T-helper 2 cell treated with Interferon-gamma antibody and Interleukin-4, amounts not matched to agents 5 μg/mL and 100 μg/mL, for 36 hours (primary cell): ENCODE data around the gene KYAT1.
A peak's percentile ranks its signal among the peaks of the same experiment; 100 is the strongest.

Source experiments
- DNase-seq: peaks from one replicate; pipeline ENCODE4 v3.0.0; 2021; ENCODE audit warnings: low spot score
- H3K27ac Mint-ChIP-seq: one replicate; pipeline ENCODE4 v1.8.0; 2021; ENCODE audit warnings: mild to moderate bottlenecking, mixed read lengths
- H3K27me3 Mint-ChIP-seq: one replicate; pipeline ENCODE4 v1.8.0; 2021; ENCODE audit warnings: low read depth, mixed read lengths
- H3K36me3 Mint-ChIP-seq: one replicate; pipeline ENCODE4 v1.8.0; 2021; ENCODE audit warnings: low read depth, mixed read lengths
- H3K4me1 Mint-ChIP-seq: one replicate; pipeline ENCODE4 v1.8.0; 2021; ENCODE audit warnings: low read depth, mixed read lengths
- H3K4me3 Mint-ChIP-seq: one replicate; pipeline ENCODE4 v1.8.0; 2022; ENCODE audit warnings: mild to moderate bottlenecking, moderate library complexity, mixed read lengths
- H3K9me3 Mint-ChIP-seq: one replicate; pipeline ENCODE4 v1.8.0; 2021; ENCODE audit warnings: mixed read lengths

The KYAT1 gene

GRCh38 chr9:128881884-128882676 is at the start of gene KYAT1, which contains the start of gene LRRC8A:
TSS of gene KYAT1 (minus strand) at chr9:128881950. CDS start at chr9:128845405, 36,545 bp downstream.
TSS of gene LRRC8A (plus strand) at chr9:128882133. CDS start at chr9:128907165, 25,032 bp downstream.
- Mint-ChIP-seq H3K27ac (peak within 1 kb of the TSS; percentile 96), H3K27me3 (no peaks in the 10 kb centered on the region)

GRCh38 chr9:128929560-128929959 is 47.8 kb upstream of the KYAT1 start:
- no peaks in the 10 kb centered on the region for H3K36me3 Mint-ChIP-seq

More at GRCh38 chr9:128881884-128882676, at the start of gene KYAT1, which contains the start of gene LRRC8A:
- no peaks in the 10 kb centered on the region for H3K9me3 Mint-ChIP-seq
- peaks cover 38% of the 10 kb centered on the region for H3K4me1 Mint-ChIP-seq
- DNase-seq: peak; percentile 99
- peak within 1 kb of the TSS; percentile 95 for H3K4me3 Mint-ChIP-seq
- H3K36me3 Mint-ChIP-seq: peaks cover 39% of the 10 kb centered on the region

GRCh38 chr9:128928624-128929023 is 46.9 kb upstream of the KYAT1 start:
- Mint-ChIP-seq H3K9me3 (no peaks in the 10 kb centered on the region), H3K4me1 (peaks cover 10% of the 10 kb centered on the region), H3K27ac (no peak overlapping the region), H3K36me3 (no peaks in the 10 kb centered on the region), H3K27me3 (peaks cover 3% of the 10 kb centered on the region), H3K4me3 (no peak overlapping the region)
- no peak for DNase-seq

More at GRCh38 chr9:128929560-128929959, 47.8 kb upstream of the KYAT1 start:
- no peaks in the 10 kb centered on the region for H3K9me3 Mint-ChIP-seq
- H3K4me1 Mint-ChIP-seq: peaks cover 10% of the 10 kb centered on the region
- peaks cover 3% of the 10 kb centered on the region for H3K27me3 Mint-ChIP-seq
- H3K4me3 Mint-ChIP-seq: no peak overlapping the region
- DNase-seq: no peak
- H3K27ac Mint-ChIP-seq: no peak overlapping the region

DNA sequence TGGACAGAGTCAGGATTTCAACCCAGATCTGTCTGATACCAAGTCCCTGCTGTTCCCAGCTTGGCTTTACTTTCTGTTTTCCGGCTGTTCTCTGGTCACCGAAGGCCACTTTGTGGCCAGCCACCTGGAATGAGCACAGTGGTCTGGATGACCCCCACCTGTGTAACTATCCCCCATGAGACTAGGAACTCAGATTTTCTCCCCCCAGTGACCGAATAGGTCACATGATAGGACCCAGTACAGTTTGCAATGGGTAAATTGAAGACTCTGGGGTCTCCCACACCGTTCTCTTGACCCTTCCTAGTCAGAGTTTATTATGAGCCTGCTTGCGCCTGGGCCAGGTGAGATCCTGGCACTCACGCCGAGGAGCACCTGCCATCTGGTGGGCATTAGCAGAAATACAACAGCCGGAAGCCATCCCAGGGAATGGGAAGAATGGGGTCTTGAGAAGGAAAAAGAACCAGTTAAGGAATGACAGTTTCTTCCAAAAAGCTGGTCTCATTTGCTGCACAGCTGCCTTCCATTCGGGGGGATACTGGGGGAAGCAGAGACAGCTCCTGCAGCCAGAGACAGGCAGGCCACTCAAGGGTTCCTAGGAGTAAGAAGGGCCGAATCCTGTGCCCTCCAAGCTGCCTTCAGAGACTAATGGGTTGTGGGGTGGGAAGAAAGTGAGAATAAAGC is 46.1 kb upstream of the KYAT1 start:
- Mint-ChIP-seq H3K36me3 (no peaks in the 10 kb centered on the region), H3K27me3 (peaks cover 3% of the 10 kb centered on the region), H3K4me3 (no peak overlapping the region), H3K27ac (peak overlapping the region; percentile 34), H3K4me1 (peaks cover 10% of the 10 kb centered on the region), H3K9me3 (no peaks in the 10 kb centered on the region)
- DNase-seq: peak; percentile 35

GRCh38 chr9:128923493-128923883 is 41.7 kb upstream of the KYAT1 start:
- Mint-ChIP-seq H3K27ac (no peak overlapping the region), H3K27me3 (peaks cover 3% of the 10 kb centered on the region), H3K4me3 (no peak overlapping the region), H3K9me3 (no peaks in the 10 kb centered on the region), H3K4me1 (peaks cover 10% of the 10 kb centered on the region), H3K36me3 (peaks cover 6% of the 10 kb centered on the region)
- no peak for DNase-seq

DNA sequence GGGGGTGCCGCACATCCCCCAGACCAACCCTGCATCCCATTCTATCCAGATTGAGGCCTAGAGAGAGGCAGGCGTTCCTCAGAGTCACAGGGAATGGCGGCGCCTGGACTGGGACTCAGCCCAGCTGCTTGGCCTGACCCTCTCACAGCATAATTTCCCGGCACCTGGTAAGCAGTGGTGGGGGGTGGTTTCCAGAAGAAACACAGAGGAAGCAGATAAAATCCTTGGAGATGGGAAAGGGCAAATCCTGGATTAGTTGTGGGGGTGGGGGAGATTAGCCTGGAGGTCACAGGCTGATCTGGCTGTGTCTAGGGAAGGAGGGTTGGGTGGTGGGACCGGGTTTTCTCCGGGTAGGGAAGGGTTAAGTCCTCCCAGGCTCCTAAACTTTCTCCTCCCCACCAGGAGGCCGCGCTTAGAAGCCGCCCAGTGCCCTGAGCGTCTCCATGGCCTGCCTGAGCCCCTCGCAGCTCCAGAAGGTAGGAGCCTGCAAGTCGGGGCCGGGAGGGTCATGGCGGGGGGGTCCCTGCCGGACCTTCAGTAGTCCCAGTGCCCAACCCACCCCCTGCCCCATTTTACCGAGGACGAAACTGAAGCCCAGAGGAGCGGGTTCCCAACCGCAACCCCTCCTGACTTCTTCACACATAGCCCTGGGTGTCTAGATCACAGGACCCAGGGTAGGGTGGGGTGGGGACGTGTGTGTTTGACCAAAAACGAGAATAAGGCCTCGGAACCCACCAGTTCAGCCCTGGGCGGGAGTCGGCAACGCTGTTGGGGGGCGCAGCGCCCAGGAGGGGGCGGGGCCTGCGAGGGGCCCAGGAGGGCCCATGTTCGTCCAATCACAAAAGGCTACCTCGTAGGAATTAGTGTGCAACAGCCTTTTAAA is 40.4 kb upstream of the KYAT1 start:
- no peak overlapping the region for H3K27ac Mint-ChIP-seq

DNA sequence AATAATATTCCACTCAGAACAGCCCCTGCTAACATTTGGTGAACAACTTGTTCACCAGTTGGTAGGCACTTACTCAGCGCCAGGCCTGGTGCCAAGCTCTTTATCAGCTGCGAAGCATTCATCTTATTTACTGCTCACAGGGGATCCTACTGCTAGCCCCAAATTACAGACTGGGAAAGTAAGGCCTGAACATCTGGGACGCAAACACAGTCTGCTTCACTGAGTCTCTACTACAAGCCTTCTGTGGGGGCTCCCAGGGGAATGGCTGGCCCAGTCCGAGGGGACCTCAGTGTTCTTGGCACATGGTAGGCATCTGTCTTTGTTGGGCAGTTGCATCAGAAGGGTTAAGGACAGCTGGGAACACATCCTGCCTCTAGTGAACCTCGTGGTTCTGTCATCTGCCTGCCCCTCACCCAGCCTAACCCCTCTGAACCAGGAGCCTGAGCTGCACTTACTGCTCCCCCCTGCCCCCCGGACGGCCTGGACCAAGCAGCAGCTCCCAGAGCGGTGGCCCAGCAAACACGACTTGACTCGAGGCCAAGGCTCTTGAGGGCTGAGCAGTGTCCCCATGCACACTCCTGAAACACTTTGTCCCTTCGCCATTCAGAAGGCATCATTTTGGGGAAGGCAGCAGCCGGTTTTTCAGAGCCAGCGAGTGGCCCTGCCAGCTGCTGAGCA is 38.8 kb upstream of the KYAT1 start, which contains the start of gene PHYHD1:
TSS of gene PHYHD1 (plus strand) at position 602 of the 678 bp plus-strand sequence. CDS start 1,342 bp downstream, outside the sequence.
- Mint-ChIP-seq H3K4me1 (no peaks in the 10 kb centered on the region), H3K36me3 (peaks cover 25% of the 10 kb centered on the region), H3K4me3 (no peak within 1 kb of the TSS), H3K27ac (peak within 1 kb of the TSS; percentile 45), H3K9me3 (no peaks in the 10 kb centered on the region), H3K27me3 (no peaks in the 10 kb centered on the region)
- no peak for DNase-seq

More for the DNA sequence above, 40.4 kb upstream of the KYAT1 start:
- no peak overlapping the region for H3K4me3 Mint-ChIP-seq
- peaks cover 3% of the 10 kb centered on the region for H3K27me3 Mint-ChIP-seq
- peaks cover 4% of the 10 kb centered on the region for H3K4me1 Mint-ChIP-seq
- DNase-seq: no peak
- H3K36me3 Mint-ChIP-seq: peaks cover 17% of the 10 kb centered on the region
- no peaks in the 10 kb centered on the region for H3K9me3 Mint-ChIP-seq

GRCh38 chr9:128919402-128920089 is 37.8 kb upstream of the KYAT1 start:
- no peak for DNase-seq
- Mint-ChIP-seq H3K36me3 (peaks cover 27% of the 10 kb centered on the region), H3K27me3 (no peaks in the 10 kb centered on the region), H3K9me3 (no peaks in the 10 kb centered on the region), H3K4me1 (no peaks in the 10 kb centered on the region), H3K4me3 (no peak overlapping the region), H3K27ac (no peak overlapping the region)

GRCh38 chr9:128918921-128919320 is 37.2 kb upstream of the KYAT1 start:
- no peak for DNase-seq
- Mint-ChIP-seq H3K9me3 (no peaks in the 10 kb centered on the region), H3K36me3 (peaks cover 27% of the 10 kb centered on the region), H3K27me3 (no peaks in the 10 kb centered on the region), H3K27ac (no peak overlapping the region), H3K4me3 (no peak overlapping the region), H3K4me1 (no peaks in the 10 kb centered on the region)

DNA sequence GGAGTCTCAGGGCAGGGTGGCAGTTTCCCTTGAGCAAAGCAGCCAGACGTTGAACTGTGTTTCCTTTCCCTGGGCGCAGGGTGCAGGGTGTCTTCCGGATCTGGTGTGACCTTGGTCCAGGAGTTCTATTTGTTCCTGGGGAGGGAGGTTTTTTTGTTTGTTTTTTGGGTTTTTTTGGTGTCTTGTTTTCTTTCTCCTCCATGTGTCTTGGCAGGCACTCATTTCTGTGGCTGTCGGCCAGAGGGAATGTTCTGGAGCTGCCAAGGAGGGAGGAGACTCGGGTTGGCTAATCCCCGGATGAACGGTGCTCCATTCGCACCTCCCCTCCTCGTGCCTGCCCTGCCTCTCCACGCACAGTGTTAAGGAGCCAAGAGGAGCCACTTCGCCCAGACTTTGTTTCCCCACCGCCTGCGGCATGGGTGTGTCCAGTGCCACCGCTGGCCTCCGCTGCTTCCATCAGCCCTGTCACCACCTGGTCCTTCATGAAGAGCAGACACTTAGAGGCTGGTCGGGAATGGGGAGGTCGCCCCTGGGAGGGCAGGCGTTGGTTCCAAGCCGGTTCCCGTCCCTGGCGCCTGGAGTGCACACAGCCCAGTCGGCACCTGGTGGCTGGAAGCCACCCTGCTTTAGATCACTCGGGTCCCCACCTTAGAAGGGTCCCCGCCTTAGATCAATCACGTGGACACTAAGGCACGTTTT is 35.5 kb upstream of the KYAT1 start:
- Mint-ChIP-seq H3K4me3 (no peak overlapping the region), H3K27ac (peak overlapping the region; percentile 45), H3K4me1 (peaks cover 13% of the 10 kb centered on the region), H3K27me3 (no peaks in the 10 kb centered on the region), H3K36me3 (peaks cover 36% of the 10 kb centered on the region), H3K9me3 (no peaks in the 10 kb centered on the region)
- no peak for DNase-seq

DNA sequence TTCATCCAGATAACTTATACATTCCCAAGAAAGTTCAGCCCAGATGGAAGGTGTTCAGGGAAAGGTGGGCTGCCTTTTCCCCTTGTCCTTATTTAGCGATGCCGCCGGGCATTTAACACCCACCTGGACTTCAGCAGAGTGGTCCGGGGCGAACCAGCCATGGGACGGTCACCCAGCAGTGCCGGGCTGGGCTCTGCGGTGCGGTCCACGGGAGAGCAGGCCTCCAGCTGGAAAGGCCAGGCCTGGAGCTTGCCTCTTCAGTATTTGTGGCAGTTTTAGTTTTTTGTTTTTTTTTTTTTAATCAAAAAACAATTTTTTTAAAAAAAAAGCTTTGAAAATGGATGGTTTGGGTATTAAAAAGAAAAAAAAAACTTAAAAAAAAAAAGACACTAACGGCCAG is 35.0 kb upstream of the KYAT1 start:
- no peaks in the 10 kb centered on the region for H3K9me3 Mint-ChIP-seq
- no peak overlapping the region for H3K27ac Mint-ChIP-seq
- no peaks in the 10 kb centered on the region for H3K27me3 Mint-ChIP-seq
- DNase-seq: no peak
- H3K4me1 Mint-ChIP-seq: peaks cover 13% of the 10 kb centered on the region
- H3K36me3 Mint-ChIP-seq: peaks cover 36% of the 10 kb centered on the region
- H3K4me3 Mint-ChIP-seq: no peak overlapping the region

DNA sequence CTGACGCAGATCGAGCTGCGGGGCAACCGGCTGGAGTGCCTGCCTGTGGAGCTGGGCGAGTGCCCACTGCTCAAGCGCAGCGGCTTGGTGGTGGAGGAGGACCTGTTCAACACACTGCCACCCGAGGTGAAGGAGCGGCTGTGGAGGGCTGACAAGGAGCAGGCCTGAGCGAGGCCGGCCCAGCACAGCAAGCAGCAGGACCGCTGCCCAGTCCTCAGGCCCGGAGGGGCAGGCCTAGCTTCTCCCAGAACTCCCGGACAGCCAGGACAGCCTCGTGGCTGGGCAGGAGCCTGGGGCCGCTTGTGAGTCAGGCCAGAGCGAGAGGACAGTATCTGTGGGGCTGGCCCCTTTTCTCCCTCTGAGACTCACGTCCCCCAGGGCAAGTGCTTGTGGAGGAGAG is 34.5 kb upstream of the KYAT1 start:
- no peak overlapping the region for H3K27ac Mint-ChIP-seq
- no peak overlapping the region for H3K4me3 Mint-ChIP-seq
- H3K9me3 Mint-ChIP-seq: no peaks in the 10 kb centered on the region
- peaks cover 36% of the 10 kb centered on the region for H3K36me3 Mint-ChIP-seq
- DNase-seq: no peak
- H3K4me1 Mint-ChIP-seq: peaks cover 13% of the 10 kb centered on the region
- H3K27me3 Mint-ChIP-seq: no peaks in the 10 kb centered on the region
